COLO829 (cell line): ENCODE measurements around the gene PVALEF.

Experiments used
- DNase-seq: peaks from one replicate; pipeline ENCODE4 v3.0.0; 2012; ENCODE audit warnings: low spot score

PVALEF gene

GRCh38 chr17:81128774-81129173 is 36.5 kb upstream of the PVALEF start:
- DNase-seq = peak; percentile 50

DNA sequence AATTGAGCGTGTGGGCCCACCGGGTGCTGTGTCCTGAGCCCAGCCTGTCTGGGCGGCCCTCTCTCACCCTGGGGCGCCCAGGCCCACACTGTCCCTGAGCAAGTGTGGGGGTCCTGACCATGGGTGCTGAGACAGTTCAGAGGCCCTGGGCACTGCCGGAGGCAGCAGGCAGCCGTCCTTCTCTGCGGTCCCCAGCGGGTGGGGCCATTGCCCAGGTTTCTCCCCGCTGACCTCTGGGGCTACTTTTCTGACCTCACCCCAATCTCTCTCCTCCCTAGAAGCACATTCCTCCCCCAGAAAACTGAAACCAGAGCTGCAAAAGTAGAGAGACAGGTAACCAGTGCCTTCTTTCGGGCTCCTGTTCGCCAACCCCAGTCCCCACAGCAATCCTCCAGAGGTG is 36.0 kb upstream of the PVALEF start:
- no peak for DNase-seq

DNA sequence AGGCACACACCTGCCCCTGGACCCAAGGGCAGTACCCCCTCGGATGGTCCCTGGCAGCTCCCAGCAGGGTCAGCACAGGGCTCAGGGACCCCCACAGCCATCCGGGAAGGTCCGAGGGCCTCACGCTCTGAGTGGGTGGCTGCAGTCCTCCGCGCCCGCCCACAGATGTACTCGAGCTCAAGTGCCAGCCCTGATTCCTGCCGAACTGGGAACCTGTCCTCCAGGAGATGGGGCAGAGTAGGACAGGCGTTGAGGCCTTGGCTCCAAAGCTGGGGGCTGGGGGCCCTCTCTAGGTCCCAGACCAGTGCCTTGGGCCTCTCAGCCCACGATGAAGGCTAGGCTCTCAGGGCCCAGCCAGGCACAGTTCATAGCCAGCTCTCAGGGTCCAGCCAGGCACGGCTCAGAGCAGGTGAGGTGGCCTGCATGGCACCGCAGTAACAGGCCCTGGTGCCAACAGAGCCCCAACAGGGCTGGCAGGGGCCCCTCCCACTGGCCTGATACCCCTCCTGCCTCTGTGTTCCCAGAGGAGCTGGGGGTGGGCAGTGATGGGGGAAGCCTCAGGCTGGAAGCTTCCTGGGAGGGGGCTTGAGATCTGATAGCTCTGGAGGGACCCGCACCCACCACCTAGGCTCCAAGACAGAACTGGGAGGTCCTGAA is 35.5 kb upstream of the PVALEF start:
- DNase-seq = no peak

DNA sequence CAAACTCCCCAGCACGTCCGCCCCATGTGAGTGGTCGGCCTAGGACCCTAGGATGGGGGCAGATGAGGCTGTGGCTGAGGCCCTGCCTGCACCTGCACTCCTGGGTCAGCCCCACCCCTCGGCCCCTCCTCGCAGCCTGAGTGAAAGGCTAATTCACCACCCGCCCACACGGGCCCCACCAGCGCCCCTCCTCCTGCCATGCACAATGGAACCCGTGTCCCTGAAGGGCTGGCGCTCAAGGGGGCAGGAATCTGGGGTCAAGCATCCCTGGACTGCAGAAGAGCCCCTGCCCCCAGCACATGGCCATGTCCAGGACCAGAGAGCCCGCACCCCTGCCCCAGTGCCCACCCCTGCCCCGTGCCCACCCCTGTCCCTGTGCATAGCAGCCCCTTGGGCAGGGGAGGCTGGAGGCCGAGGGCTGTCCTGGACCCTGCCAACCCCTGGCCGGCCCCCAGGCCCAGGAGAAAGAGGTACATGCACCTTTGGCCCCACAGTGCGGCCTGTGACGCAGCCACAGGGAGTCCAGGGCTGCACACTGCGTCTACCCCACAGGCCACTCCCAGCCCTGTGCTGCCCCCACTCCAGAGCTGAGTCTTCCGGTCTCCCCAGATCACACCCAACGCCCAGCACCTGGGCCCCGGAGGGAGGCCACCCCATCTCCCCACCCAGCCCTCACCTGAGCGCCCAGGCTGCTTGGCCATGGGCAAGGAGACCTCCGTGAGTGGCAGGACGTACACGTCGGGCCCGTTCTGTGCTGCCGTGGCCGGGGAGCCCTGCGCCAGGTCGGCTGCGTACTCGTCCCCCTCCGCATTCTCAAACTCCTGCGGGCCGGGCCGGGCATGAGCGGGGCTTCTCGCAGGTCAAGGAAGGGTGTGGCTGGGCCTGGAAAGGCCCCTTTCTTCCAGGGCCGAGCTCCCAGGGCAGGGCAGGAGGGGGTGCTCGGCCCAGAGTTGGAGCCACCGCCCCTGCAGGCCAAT is 34.6 kb upstream of the PVALEF start:
- peak; percentile 68 for DNase-seq

DNA sequence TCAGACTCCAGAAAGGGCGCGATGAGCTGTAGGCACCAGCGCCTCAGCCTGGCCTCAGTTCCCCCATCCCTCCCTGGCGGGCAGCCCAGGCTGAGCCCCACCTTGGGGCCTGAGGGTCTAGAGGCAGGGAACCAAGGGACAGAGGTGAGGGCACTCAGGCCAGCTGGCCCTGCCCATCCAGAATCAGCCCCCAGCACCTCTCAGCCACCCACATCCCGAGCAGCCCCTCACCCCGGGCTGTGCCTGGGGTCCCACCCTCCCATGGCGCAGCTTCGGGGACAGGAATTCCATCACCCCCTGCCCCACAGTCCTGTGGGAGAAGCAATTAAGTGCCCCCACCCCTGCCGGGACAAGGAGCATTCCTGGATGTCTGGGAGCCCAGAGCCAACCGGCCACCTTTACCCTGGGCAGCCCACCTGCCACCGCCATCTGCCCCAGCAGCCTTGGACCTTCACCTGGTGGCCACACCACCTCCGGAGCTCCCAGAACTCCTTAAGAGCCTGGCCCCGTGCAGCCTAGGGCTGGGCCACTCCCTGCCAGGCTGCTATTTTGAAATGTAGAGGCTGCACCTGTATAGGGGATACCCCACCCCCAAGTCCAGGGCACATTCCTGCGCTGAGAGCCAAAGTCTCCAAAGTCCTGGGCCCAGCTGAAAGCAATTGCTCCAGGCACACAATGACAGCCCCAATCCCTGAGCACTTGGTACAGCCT is 33.7 kb upstream of the PVALEF start:
- no peak for DNase-seq

DNA sequence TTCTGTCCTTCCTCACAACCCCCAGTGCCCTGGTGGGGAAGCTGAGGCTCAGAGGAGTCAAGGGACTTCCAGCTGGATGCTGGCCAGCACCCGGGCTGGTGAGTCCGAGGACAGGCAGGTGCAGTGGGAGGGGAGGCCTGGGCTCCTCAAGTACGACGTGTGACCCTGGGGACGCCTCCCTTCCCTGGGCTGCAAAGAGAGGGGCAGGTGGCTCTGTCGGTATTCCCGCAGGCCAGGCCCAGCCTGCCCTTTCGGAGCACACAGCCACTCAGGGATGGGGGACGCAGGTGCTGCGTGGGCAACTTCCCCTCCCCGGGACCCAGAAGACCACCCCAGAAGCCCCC is 33.1 kb upstream of the PVALEF start:
- DNase-seq = no peak

- DNase-seq = no peak
Measured at GRCh38 chr17:81132770-81133723, 32.3 kb upstream of the PVALEF start.

GRCh38 chr17:81134064-81134781 is 31.1 kb upstream of the PVALEF start:
- DNase-seq = no peak

GRCh38 chr17:81135505-81136278 is 29.6 kb upstream of the PVALEF start:
- DNase-seq = no peak

- no peak for DNase-seq
Measured at GRCh38 chr17:81136366-81136765, 28.9 kb upstream of the PVALEF start.

GRCh38 chr17:81137248-81137647 is 28.1 kb upstream of the PVALEF start:
- DNase-seq = no peak

DNA sequence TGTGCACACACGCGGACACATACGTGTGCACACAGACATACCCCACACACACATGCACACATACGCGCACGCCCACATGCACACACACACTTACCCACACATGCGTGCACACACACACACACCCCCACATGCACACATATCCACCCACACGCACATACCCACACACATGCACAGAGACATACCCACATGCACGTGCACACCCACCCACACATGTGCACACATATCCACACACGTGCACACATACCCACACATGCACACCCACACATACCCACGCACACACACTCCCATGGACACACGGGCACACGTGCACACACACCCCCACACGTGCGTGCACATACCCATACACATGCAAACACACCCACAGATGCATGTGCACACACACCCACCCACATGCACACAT is 27.2 kb upstream of the PVALEF start:
- DNase-seq = no peak

DNA sequence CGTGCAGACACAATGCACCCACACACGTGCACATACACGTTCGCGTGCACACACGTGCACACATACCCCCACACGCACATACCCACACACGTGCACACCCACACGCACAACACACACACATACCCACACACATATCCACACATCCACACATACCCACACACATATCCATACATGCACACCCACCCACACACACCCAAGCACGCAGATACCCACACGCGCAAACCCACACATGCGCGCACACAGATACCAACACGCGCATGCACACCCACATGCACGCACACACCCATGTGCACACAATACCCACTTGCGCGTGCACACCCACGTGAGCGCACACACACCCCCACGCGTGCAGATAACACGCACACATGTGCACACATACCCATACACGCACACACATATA is 26.8 kb upstream of the PVALEF start:
- DNase-seq = no peak

DNA sequence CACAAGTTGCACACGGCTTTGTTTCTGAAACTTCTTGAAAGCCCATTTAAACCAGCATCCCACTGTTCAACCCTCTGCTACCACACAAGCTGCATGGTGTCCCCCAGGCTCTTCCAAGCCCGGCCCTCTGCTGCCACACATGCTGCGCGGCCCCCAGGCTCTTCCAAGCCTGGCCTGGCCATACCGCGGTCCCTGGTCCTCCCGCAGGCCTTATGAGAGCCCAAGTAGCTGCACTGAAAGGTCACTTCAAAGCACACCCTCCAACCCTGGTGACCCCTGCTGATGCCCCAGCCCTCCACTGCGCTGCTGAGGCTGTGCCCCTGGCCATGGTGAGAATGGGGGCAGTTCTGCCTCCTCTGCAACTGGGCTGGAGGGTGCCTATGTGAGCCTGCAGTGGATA is 25.9 kb upstream of the PVALEF start:
- no peak for DNase-seq

GRCh38 chr17:81140018-81140417 is 25.3 kb upstream of the PVALEF start:
- no peak for DNase-seq

- DNase-seq = no peak
Measured at GRCh38 chr17:81140695-81141094, 24.6 kb upstream of the PVALEF start.

DNA sequence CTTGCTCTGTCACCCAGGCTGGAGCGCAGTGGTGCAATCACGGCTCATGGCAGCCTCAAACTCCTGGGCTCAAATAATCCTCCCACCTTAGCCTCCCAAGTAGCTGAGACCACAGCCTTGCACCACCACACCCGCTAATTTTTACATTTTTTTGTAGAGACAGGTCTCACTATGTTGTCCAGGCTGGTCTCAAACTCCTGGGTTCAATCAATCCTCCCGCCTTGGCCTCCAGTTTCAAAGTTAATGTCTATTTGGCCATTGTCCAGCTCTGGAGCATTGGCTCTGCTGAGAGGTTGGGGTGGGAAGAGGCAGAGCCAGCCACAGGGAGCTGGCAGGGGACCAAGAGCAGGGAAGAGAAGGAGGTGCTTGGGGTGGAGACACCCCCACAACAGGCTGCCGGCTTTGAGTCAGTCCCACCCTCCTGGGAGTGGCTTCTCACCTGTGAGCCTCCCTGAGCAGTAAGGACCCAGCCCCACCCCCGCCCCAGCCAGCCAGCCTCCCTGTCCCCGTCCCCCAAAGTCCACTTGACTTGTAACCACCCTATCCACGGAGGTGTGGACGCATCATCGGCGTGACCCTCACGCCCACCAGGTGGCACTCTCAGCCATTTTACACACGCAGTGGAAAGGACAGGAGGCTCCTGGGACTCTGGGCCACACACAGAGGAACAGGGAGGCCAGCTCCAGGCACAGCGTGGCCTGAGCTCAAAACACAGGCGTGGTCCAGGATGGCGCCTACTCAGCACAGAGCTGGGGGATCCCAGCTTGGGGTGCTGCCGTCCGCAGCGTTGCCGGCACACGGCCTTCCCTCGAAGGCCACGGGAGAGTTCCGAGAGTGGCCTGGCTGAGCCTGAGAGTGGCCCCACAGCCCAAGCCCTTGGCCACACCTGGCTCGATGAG is 22.8 kb upstream of the PVALEF start:
- peak; percentile 60 for DNase-seq

DNA sequence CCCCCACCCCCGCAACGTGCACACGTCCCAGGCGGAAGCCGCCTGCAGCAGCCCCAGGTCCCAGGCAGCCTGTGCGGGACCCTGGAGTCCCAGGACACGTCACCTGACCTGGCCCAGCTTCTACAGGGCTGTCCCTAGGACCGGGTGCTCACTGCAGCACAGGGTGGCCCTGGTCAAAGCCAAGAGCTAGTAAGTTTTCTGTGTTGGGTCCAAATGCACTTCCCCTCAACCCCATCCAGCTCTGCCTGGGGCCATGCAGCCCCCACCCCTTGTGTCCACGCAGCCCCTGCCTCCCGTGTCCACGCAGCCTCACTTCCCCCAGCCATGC is 22.1 kb upstream of the PVALEF start:
- no peak for DNase-seq

DNA sequence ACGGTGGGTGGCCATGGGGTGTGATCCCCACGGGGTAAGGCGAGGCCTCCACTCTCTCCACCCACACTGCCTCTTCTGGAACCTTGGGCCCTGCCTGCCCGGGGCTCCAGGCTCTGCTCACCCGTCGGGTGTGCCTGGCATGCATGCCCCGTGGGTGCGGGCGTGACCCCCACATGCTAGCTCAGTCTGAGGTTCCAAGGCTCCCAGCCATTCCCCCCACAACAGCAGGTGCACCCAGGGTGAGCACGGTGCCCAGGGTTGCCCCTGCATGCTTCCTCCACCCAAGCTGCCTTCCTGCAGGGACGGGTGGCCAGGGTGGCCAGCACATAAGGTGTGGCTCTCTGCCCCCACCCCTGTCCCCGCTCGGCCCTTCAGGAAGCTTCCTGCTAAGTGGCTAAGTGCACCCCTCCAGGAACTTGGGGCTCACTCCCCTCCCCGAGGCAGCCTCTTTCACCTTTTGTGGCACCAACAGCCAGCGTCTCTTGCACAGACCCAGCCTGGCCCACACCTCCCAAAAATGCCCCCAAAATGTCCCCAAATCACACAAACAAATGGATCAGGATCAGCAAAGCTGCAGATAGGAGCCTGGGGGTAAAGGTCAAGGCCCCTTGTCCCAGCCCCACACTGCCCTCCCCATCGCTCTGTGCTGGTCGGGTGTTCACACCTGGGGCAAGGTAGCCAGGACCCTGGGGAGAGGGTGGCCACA is 21.4 kb upstream of the PVALEF start:
- DNase-seq = no peak
